ENCODE results near the gene NELFB. TPM values are rescaled to one million over a fixed set of nuclear protein-coding genes. Genes with fewer than 3 reads are reported as not detected.

Gene NELFB
- total RNA-seq, 3 donors from 2014 or later (not counting 1 experiment from before 2014, with no cell fraction given), result 42.9 to 53.8 (median 52.6) TPM

GRCh38 chr9:137244486-137245449 is 10.4 kb upstream of the NELFB start:
- TF ChIP-seq CTCF (IDR thresholded peaks at IDR 0.05), result no peak
- H3K27me3 ChIP-seq (ENCODE audit: control insufficient read depth, insufficient read depth, low read length), result no peaks in the 10 kb centered on the region
- no peak overlapping the region for H3K27ac ChIP-seq (ENCODE audit: low read length)
- H3K36me3 ChIP-seq (ENCODE audit: control insufficient read depth, insufficient read depth, low read length), result peaks cover 17% of the 10 kb centered on the region
- H3K9me3 Mint-ChIP-seq, result no peaks in the 10 kb centered on the region
- no peak overlapping the region for H3K4me3 Mint-ChIP-seq
- DNase-seq (no peak), ATAC-seq (no peak)
- H3K9me3 ChIP-seq (ENCODE audit: control insufficient read depth, insufficient read depth, low read length), result no peaks in the 10 kb centered on the region
- 93% methylated on average over 36 of the region's 36 CpGs for WGBS (ENCODE audit: insufficient coverage)
- H3K4me3 ChIP-seq (ENCODE audit: low read length), result no peak overlapping the region
- peaks cover 19 to 25% of the 10 kb centered on the region in 2 donors for H3K4me1 Mint-ChIP-seq
- peaks cover 18% of the 10 kb centered on the region for H3K4me1 ChIP-seq (ENCODE audit: control insufficient read depth, insufficient read depth, low read length)
- peak overlapping the region in 1 of 2 donors; percentile 54 for H3K27ac Mint-ChIP-seq
- intact Hi-C loops (cut with micrococcal nuclease), result loop anchor here (5.0 kb wide), 2 partner anchors 42 to 452 kb away; partner anchors contain the start of genes TMEM141 and TPRN
- H3K36me3 Mint-ChIP-seq, result no peaks in the 10 kb centered on the region
- H3K27me3 Mint-ChIP-seq (ENCODE audit: low read depth in 2 of 2), result peaks cover 0 to 4% of the 10 kb centered on the region in 2 donors

GRCh38 chr9:137245450-137246421 is 9.4 kb upstream of the NELFB start:
- Histone ChIP-seq H3K4me3 (ENCODE audit: low read length) (no peak overlapping the region), H3K4me1 (ENCODE audit: control insufficient read depth, insufficient read depth, low read length) (peaks cover 14% of the 10 kb centered on the region), H3K27ac (ENCODE audit: low read length) (no peak overlapping the region), H3K27me3 (ENCODE audit: control insufficient read depth, insufficient read depth, low read length) (no peaks in the 10 kb centered on the region), H3K9me3 (ENCODE audit: control insufficient read depth, insufficient read depth, low read length) (no peaks in the 10 kb centered on the region), H3K36me3 (ENCODE audit: control insufficient read depth, insufficient read depth, low read length) (peaks cover 17% of the 10 kb centered on the region)
- H3K4me1 Mint-ChIP-seq, result peaks cover 19 to 23% of the 10 kb centered on the region in 2 donors
- H3K36me3 Mint-ChIP-seq, result no peaks in the 10 kb centered on the region
- H3K9me3 Mint-ChIP-seq, result no peaks in the 10 kb centered on the region
- no peak overlapping the region for H3K4me3 Mint-ChIP-seq
- 93% methylated on average over 25 of the region's 25 CpGs for WGBS (ENCODE audit: insufficient coverage)
- intact Hi-C loops (cut with micrococcal nuclease), result no loop called here
- peaks cover 0 to 4% of the 10 kb centered on the region in 2 donors for H3K27me3 Mint-ChIP-seq (ENCODE audit: low read depth in 2 of 2)
- DNase-seq, result no peak
- no peak for ATAC-seq
- H3K27ac Mint-ChIP-seq, result no peak overlapping the region
- TF ChIP-seq CTCF (IDR thresholded peaks at IDR 0.05), result no peak

GRCh38 chr9:137247135-137247915 is 7.8 kb upstream of the NELFB start:
- DNase-seq (no peak), ATAC-seq (no peak)
- peaks cover 11 to 14% of the 10 kb centered on the region in 2 donors for H3K4me1 Mint-ChIP-seq
- Histone ChIP-seq H3K27ac (ENCODE audit: low read length) (no peak overlapping the region), H3K4me1 (ENCODE audit: control insufficient read depth, insufficient read depth, low read length) (peaks cover 7% of the 10 kb centered on the region), H3K36me3 (ENCODE audit: control insufficient read depth, insufficient read depth, low read length) (peaks cover 14% of the 10 kb centered on the region), H3K4me3 (ENCODE audit: low read length) (no peak overlapping the region), H3K9me3 (ENCODE audit: control insufficient read depth, insufficient read depth, low read length) (no peaks in the 10 kb centered on the region), H3K27me3 (ENCODE audit: control insufficient read depth, insufficient read depth, low read length) (no peaks in the 10 kb centered on the region)
- H3K27me3 Mint-ChIP-seq (ENCODE audit: low read depth in 2 of 2), result no peaks in the 10 kb centered on the region
- WGBS (ENCODE audit: insufficient coverage), result 89% methylated on average over 20 of the region's 20 CpGs
- intact Hi-C loops (cut with micrococcal nuclease), result no loop called here
- no peak overlapping the region for H3K4me3 Mint-ChIP-seq
- no peaks in the 10 kb centered on the region for H3K36me3 Mint-ChIP-seq
- no peak overlapping the region for H3K27ac Mint-ChIP-seq
- H3K9me3 Mint-ChIP-seq, result no peaks in the 10 kb centered on the region
- no peak for TF ChIP-seq CTCF (IDR thresholded peaks at IDR 0.05)

Measured in natural killer cell (primary cell).